Activated CD4-positive, alpha-beta T cell treated with anti-CD3 and anti-CD28 coated beads, Interleukin-2, amount 50 U/mL, for 1 hour (primary cell): ENCODE measurements around the gene AUP1.

Source experiments
- DNase-seq: peaks from one replicate; pipeline ENCODE4 v3.0.0-alpha.2; 2020

AUP1 gene

DNA sequence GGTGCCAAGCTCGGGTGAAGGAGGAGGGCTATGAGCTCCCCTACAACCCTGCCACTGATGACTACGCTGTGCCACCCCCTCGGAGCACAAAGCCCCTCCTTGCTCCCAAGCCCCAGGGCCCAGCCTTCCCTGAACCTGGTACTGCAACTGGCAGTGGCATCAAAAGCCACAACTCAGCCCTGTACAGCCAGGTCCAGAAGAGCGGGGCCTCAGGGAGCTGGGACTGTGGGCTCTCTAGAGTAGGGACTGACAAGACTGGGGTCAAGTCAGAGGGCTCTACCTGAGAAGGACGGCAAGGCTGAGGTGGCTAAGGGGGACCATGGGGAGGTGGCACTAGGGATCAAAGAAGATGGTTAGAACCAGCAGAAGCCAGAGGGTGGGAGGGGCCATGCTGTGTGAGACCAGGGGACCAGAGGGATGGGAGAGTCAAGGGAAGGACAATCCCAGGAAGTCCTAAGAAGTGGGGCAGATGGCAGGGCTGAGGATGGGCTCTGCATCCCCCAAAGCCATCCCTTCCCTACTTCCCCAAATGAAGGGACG lies 27.4 kb upstream of the AUP1 start:
- DNase-seq: no peak

GRCh38 chr2:74556159-74556558 lies 26.7 kb upstream of the AUP1 start:
- DNase-seq: no peak

DNA sequence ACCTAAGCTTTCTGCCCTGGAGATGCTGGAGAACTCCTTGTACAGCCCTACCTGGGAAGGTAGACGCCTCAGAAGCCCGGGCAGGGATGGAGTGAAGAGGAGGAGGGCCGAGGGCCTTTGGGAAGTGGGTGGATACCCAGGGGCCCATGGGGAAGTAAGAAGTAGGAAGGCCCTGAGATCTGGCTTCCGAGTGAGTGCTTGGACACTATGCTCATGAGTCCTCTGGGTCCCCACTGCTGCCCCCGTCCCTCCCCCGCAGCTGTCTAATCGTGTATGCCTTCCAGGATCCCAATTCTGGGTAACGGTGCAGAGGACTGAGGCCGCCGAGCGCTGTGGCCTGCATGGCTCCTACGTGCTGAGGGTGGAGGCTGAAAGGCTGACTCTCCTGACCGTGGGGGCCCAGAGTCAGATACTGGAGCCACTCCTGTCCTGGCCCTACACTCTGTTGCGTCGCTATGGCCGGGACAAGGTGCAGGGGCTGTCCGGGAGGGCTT lies 26.2 kb upstream of the AUP1 start:
- DNase-seq: no peak

DNA sequence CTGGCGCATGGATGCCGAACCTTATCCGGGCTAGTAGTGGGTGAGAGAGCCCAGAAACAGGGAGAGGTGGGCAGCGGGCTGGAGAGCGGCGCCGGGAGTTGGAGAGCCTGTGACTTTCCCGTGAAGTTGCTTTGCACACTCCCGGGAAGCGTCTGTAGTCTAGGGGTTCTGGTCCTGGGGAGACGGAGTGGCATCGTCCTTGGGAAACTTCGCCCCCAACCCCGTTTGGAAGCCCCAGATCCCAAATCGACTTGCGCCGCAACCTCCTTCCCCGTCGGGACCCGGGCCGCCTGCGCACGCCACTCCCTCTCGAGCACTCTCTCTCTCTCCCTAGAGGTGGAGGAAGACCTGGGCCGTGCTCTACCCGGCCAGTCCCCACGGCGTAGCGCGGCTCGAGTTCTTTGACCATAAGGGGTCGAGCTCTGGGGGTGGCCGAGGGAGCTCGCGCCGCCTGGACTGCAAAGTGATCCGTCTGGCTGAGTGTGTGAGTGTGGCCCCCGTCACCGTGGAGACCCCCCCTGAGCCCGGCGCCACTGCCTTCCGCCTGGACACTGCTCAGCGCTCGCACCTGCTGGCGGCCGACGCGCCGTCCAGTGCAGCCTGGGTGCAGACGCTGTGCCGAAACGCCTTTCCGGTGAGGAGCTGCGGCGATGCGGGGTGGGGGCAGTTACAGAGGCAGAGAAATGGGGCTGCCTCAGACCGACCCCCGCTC lies 25.5 kb upstream of the AUP1 start:
- DNase-seq: peak; percentile 40

DNA sequence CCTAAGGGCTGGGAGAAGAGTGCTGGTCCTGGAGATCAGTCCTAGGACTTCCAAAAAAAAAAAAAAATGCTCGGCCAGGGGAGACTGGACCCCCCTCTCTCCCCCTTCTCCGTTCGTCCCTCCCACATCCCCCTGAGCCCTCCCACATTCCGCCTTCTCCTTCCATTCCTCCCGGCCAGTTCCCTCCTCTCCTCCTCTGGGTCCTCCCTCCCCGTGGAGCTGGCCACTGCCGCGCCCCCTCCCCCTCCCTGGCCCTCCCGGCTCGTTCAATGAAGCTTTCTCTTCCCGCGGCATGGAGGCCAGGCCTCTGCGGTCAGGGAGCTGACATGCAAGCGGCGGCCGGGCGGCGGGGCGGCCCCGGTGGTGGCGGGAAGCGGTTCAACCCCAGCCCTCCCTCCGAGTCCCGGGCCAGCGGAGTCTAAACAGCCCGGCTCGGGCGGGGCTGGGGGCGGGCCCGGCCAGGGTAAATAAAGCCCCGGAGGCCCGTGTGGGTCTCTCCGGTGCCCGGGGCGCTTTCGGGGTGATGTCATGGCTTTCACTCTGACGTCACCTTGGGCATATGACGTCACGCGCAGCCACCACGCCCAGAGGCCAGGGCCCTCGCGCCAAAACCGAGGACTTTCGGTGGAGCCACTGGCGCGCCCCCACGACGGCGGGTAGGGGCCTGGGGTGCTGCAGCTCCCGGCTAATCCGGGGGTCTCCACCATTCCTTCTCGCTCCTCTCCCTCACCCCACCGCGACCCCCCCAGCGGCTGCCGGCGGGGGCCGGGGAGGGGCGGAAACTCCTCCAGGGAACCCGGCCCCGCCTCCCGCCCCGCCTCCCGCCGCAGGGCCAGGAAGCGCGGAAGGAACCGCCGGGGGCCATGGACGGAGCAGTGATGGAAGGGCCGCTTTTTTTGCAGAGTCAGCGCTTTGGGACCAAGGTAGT lies 24.6 kb upstream of the AUP1 start, which contains the start of the genes DOK1 and LOXL3:
TSS of gene DOK1 (plus strand) at position 829 of the 928 bp plus-strand sequence. CDS start at position 864, 35 bp downstream.
TSS of gene LOXL3 (minus strand) at position 51 of the 928 bp plus-strand sequence. CDS start 1,308 bp downstream, outside the sequence.
- peak; percentile 77 for DNase-seq

DNA sequence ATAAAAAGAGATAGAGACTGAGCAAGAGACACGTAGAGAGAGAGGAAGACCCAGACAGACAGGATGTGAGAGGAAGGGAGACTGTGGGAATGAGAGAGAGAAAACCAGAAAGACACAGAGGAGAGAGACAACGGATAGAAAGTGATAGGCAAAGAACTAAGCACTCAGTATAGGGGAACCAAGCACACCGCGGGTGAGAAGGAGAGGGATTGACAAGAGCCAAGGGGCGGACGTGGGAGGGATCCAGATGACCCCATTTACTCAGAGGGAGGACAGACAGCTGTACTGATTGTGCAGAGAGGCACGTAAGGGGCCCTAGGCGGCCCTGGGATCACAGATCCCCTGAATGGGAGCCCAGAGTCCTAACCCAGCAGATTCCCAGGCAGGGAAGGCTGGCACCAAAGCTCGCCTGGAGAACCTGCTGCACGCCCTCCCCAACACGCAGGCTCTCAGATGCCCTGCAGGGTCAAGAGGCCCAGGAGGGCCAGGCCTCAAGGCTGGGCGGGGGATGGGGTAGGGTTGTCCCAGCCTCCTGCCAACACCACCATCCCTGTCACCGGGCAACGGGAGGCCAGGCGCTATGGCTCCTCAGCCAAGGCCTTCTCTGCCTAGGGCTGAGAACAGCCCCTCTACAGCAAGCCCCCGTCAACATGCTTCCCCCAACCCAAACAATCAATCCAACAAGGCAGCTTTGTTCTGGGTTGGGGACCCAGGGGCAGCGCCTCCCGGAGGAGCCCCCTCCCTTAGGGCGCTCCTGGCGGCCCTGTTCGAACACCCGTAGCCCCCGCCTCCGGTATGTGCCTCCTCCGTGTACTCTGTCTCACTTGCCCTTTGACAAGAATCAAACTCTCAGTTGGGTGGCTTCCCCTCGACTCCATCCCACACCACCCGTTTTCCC lies 23.7 kb upstream of the AUP1 start:
- DNase-seq: no peak

DNA sequence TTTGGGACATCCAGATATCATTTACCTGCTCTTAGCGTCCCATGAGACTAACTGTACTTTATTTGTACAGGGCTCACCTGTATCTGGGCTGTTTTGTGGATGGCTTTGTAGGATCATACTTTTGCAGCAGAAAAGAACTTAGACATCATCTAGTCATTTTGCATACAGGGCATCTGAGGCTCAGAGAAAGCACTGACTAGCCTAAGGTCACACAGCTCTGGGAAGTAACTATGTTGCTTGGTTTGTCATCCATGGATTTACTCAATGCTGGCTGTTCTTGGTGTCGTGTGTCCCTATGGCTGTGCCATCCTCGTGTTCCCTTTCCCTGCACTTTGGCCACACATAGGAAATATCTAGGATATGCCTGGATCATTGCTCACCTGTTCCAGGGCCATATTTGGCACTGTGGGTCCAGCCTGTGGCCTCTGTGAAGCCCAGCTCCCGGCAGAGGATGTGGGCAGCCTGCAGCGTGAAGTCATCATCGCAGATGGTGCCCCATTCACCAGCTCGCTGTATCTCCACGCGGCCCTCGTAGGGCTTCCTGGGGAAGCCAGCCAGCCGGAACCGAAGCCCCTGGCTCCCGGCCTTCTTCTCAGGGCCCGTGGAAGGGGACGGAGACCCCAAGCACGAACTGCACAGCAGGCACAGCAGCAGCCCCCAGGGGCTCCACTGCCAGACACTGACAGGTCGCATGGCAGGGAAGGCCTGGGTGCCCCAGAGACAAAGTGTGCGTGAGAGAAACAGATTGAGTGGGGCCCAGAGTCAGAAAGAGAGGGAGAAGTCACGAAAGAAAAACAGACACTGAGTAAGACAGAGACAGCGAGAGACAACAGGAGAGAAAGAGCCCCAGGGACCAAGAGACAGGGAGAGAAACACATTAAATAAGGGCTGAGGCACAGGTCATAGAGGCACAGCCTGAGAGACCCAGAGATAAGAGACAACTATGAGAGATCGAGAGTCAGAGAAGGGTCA lies 22.7 kb upstream of the AUP1 start:
- no peak for DNase-seq

GRCh38 chr2:74551530-74551929 lies 22.0 kb upstream of the AUP1 start:
- DNase-seq: no peak

- no peak for DNase-seq
These were observed 20.7 kb upstream of the AUP1 start for GRCh38 chr2:74550231-74550630.

- DNase-seq: no peak
These were observed 19.7 kb upstream of the AUP1 start for GRCh38 chr2:74548900-74549826.

DNA sequence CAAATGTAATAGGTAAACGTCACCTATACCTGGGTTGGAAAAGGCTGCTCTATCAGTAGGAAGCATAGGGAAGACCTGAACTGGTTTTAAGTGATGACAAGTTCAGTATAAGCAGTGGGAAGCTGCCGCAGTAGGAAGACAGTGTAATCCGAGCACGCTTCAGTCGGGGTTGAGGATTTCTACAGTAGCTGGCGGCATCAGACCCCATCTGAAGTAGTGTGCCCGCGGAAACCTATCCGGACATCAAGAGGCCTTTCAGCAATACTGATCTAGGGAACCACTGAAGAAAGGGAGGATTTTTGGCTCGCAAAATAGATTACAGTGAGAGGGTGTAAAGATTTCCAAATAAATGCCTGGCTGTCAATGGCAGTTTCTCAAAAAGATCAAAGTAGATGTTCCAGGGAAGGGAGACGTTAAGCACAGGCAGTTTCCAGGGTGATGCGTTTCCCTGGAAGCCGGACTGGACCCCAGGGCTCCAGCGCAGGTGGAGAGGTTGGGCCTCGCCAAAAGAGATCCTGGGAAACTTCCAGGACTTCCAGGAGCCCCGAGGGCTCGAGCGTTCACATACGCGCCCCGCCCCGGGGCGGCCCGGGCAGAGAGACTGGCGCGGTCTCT lies 18.9 kb upstream of the AUP1 start:
- DNase-seq: no peak

- DNase-seq: no peak
These were observed 16.5 kb upstream of the AUP1 start for GRCh38 chr2:74546004-74546403.

- DNase-seq: no peak
These were observed 15.1 kb upstream of the AUP1 start for GRCh38 chr2:74544634-74545033.

GRCh38 chr2:74542978-74543377 lies 13.5 kb upstream of the AUP1 start:
- DNase-seq: no peak

DNA sequence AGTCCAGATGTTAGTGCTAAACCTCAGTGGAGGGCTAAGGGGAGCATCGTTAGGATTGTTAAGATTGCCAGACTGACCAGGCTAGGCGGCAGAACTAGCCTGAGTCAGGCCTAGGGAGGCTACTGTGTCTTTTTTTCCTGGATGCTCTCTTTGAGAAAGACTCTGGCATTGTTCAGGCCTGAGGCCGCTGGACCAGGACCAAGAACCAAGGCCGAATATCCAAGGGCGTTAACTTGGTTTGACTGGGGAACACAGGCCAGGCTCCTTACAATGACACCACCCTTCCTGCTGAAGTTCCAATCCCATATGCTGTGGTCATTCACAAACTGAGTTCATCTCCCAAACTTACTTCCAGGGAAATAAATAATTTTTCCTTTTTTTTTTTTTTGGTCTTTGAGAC lies 10.8 kb upstream of the AUP1 start:
- no peak for DNase-seq

DNA sequence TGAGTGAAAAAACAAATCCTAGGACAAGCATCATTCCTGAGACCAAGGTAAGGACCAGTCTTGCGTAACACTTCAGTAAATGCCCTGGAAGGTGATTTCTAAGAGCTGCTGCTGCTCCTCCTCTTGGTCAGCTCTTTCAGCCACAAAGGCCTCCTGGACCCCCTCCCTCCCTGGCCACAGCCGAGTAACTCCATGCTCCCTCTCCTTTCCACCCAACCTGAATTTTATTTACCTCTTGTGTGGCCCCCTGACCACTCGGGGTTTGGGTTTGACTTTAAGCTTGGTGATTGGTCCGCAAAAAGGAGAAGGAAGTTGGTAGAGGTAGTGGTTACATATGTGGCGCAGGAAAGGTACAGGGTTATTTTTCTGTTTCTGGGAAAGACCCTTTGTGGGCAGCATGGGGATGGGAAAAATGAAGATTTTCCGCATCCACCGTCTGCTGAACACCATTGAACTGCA lies 9.4 kb upstream of the AUP1 start:
- no peak for DNase-seq

DNA sequence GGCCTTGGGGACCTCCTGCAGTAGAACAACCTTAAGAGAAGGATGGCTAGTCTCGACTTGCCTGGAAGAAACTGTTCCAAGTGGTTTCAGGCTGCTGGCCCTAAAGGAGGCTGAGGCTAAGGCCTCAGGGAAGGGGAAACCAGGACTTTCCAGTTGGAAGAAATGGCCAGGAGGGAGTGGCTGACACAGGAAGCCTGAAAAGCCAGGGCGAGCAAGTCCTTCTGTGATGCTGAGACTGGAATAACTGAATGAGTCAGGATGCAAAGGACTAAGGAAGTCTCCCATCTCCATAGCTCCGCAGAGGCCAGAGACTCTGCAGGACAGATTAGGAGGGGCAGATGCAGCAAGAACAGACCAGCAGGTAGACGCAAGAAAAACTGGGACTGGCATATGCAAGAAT lies 7.6 kb upstream of the AUP1 start:
- no peak for DNase-seq

DNA sequence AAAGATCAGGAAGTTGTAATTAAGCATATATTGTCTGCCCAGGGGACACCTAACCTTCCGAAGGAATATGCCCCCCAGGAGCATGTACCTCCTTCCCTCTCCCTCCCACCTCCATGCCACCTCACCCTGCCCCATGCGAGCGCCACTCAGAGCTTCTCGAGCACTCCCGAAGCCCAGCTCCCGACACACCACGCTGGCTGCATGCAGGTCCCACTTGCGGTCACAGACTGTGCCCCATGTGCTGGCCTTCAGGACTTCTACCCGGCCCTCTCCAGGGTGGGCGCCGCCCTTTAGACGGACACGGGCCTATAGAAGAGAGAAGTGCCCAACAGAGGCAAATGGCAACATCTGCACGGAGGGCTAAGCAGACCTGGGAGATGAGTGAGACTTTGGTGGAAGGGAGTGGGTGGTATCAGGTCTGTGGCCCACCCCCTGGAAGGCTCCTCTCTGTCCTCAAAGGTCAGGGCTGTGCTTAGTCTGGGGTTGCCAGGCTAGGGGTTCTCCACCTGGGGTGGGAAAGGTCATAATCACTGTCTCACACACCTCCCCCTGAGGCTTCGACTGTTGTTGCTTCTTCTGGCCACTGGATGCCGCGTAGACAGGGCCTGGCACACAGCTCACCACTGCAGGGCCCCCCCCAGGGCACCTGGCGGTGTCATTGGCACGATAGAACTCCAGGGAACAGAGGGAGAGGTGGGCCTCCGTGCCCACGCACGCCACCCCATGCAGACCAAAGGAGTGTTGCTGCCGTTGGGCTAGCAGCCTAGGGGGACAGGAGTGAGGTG lies 6.9 kb upstream of the AUP1 start:
- DNase-seq: no peak
